VCaP (cell line): ENCODE data around the gene PRKAA1.
A peak's percentile ranks its signal among the peaks of the same experiment; 100 is the strongest.
"Not testable (repeated sequence)": the region's sequence is repeated elsewhere in the genome, so short reads cannot be mapped to it uniquely, and the experiment has no call there.

Source experiments
- H3K27ac ChIP-seq: fragments of 450-650 bp; 2 replicates; pipeline ENCODE4 v1.5.1; 2017
- TF ChIP-seq, protein P1 (sequence below): fragments of 450-650 bp; conservative IDR thresholded peaks from 2 replicates; pipeline ENCODE4 v1.5.1; 2017; ENCODE audit warnings: mild to moderate bottlenecking, moderate library complexity

The PRKAA1 gene

DNA sequence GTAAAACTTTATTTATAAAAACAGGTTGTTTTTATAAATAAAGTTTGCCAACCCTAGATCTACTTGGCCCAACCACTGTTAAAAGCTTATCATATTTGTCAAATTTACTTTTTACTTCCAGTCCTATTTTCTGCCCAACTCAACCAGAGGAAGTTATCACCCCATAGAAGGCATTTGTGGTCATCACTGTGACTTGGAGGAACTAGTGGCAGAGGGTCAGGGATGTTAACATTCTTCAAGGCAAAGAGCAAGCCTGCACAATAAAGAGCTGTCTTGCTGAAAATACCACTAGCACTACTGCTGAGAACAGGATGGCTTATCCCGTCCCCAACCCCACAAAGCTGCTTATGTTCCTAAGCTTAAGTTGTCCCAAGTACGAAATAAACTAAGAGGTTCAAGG is 64.7 kb downstream of the PRKAA1 start:
- TF ChIP-seq, protein P1, sequence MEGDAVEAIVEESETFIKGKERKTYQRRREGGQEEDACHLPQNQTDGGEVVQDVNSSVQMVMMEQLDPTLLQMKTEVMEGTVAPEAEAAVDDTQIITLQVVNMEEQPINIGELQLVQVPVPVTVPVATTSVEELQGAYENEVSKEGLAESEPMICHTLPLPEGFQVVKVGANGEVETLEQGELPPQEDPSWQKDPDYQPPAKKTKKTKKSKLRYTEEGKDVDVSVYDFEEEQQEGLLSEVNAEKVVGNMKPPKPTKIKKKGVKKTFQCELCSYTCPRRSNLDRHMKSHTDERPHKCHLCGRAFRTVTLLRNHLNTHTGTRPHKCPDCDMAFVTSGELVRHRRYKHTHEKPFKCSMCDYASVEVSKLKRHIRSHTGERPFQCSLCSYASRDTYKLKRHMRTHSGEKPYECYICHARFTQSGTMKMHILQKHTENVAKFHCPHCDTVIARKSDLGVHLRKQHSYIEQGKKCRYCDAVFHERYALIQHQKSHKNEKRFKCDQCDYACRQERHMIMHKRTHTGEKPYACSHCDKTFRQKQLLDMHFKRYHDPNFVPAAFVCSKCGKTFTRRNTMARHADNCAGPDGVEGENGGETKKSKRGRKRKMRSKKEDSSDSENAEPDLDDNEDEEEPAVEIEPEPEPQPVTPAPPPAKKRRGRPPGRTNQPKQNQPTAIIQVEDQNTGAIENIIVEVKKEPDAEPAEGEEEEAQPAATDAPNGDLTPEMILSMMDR, result no peak
- H3K27ac ChIP-seq, result peak overlapping the region; percentile 96

DNA sequence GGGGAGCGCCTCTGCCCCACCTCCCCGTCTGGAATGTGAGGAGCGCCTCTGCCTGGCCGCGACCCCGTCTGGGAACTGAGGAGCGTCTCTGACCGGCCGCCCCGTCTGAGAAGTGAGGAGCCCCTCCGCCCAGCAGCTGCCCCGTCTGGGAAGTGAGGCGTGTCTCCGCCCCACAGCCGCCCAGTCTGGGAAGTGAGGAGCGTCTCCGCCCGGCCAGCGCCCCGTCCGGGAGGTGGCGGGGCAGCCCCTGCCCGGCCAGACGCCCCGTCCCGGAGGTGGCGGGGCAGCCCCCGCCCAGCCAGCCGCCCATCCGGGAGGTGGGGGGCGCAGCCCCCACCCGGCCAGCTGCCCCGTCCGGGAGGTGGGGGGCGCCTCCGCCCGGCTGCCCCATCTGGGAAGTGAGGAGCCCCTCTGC is 75.7 kb downstream of the PRKAA1 start:
- not testable (repeated sequence) for H3K27ac ChIP-seq

DNA sequence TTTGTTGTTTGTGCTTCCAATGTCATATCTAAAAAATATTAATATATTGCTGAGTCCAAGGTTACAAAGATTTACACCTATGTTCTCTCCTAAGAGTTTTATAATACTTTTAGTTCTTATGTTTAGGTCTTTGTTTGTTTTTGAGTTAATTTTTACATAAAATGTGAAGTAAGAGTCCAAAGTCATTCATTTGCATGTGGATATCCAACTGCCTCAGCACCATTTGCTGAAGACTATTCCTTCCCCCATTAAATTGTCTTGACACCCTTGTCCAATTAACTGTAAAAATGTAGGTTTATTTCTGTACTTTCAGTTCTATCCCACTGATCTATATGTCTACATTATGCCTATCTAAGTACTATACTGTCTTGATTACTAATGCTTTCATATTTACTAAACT is 78.1 kb downstream of the PRKAA1 start:
- TF ChIP-seq, protein P1, result no peak
- no peak overlapping the region for H3K27ac ChIP-seq

DNA sequence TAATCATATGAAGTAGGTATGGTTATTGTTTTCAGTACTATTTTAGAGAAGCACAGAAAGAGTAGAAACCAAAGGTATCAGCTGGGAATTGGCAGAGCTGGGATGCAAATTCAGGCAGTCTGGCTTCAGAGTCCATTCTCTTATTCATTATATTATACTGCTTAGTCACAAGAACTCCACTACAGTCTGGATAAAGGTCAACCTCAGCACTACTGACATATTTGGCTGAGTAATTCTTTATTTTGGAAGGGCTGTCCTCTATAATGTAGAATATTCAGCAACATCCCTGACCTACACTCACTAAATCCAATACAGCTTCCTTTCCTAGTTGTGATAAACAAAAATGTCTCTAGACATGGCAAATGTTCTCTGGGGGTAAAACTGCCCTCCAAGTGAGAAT is 80.9 kb downstream of the PRKAA1 start:
- no peak overlapping the region for H3K27ac ChIP-seq
- TF ChIP-seq, protein P1, result no peak

DNA sequence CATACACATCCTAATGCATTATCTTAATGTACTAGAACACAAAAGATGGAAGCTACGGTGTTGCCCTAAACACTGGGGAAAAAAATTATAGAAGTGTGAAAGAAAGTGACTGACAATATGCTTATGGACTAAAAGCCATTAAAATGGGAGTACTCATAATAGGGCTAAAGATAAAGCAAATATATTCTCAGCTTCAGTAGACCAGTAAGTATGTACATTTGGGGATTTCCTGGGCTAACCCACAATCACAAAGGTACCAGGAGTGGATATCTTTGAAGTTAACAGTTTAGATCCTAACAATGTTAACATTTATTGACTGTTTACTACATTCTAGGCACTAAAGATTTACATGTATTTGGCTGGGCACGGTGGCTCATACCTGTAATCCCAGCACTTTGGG is 81.6 kb downstream of the PRKAA1 start:
- no peak overlapping the region for H3K27ac ChIP-seq
- TF ChIP-seq, protein P1, result no peak

DNA sequence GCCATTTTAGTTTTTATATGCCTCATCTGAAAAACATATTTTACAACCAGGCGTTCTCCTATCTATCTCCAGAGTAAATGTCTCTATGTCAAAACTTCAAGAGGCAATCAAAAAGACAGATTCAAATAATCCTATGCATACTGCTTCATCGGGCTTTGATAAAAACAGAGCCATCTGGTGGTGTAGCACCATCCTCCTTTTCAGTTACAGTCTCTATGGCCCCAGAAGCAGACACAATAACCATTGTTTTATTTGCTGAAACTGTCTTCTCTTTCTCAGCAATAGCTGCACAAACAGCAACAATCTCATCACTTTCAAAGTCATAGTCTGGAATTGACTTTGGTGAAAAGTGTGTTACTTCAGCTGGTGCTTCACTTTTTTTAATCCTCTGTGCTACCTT is 82.2 kb downstream of the PRKAA1 start:
- TF ChIP-seq, protein P1, result peak; percentile 70
- H3K27ac ChIP-seq, result no peak overlapping the region

DNA sequence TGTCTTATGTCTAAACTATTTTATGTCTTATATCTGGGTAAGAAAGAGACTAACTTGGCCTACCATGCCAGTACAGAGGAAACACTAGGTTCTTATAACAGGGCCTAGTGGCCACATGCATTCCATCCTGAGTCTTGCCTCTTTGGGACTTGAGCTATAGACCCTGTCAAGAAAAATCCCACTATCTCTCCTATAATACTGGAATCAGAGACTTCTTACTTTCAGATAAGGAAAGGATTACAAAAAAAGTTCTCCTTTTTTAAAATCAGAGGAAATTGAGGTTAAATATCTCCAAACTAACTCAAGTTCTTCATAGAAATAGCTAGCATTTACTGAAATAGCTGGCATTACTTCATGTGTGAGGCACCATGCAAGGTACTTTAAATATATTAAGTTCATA is 84.2 kb downstream of the PRKAA1 start:
- TF ChIP-seq, protein P1, result no peak
- H3K27ac ChIP-seq, result no peak overlapping the region

DNA sequence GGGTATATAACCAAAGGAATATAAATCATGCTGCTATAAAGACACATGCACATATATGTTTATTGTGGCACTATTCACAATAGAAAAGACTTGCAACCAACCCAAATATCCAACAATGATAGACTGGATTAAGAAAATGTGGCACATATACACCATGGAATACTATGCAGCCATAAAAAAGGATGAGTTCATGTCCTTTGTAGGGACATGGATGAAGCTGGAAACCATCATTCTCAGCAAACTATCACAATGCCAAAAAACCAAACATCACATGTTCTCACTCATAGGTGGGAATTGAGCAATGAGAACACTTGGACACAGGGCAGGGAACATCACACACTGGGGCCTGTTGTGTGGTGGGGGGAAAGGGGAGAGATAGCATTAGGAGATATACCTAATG is 87.6 kb downstream of the PRKAA1 start:
- H3K27ac ChIP-seq, result not testable (repeated sequence)
